SH-SY5Y (cell line): Measurements from ENCODE around the gene EPHA2.

Experiments
- GATA2 ChIP-seq: IDR thresholded peaks from 2 replicates; pipeline ENCODE4 v1.6.1; 2011; ENCODE audit warnings: mild to moderate bottlenecking, low read depth, low read length
- GATA3 ChIP-seq: IDR thresholded peaks from 2 replicates; pipeline ENCODE4 v1.6.1; 2011; ENCODE audit warnings: low read depth, mild to moderate bottlenecking, low read length, moderate library complexity

EPHA2 gene

GRCh38 chr1:16110456-16110855, 45.4 kb downstream of the EPHA2 start:
- TF ChIP-seq GATA2 (no peak), GATA3 (no peak)

DNA sequence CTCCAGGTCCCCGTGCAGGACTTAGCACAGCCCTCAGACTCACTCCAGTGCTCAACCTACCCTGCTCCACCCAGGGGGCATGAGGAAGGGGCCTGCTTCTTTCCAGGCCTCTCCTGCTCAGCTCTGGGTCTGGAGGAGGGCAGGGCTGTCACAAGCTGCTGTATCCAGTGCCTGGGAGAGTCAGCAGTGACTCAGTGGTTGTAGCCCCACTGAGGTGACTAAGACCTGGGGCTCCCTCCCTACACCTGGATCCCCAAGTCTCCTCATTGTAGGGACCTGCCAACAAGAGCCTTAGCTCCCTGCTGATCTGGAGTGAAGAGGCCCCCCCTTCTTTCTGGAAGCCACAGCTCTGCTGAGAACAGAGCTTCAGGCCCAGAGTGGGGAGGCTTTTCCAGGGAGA, 46.3 kb downstream of the EPHA2 start:
- no peak for TF ChIP-seq GATA2
- no peak for TF ChIP-seq GATA3

DNA sequence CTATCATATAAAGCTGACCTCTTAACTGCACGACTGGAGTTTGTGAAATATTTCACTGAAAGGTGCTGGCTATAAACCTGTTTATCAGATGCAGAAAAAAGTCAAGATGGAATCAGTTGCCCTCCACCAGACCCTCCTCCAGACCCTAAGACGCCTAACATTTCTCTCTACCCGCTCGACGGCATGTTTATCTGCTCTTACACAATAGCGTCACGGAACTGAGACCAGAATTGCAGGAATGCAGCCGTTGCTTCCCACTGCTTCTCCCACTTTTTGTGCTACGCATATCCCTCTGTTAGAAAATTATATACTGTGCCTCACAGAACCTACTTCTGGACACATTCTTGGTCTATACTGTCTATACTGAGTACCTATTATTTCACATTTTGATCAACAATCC, 54.2 kb downstream of the EPHA2 start:
- TF ChIP-seq GATA2 (no peak), GATA3 (no peak)

DNA sequence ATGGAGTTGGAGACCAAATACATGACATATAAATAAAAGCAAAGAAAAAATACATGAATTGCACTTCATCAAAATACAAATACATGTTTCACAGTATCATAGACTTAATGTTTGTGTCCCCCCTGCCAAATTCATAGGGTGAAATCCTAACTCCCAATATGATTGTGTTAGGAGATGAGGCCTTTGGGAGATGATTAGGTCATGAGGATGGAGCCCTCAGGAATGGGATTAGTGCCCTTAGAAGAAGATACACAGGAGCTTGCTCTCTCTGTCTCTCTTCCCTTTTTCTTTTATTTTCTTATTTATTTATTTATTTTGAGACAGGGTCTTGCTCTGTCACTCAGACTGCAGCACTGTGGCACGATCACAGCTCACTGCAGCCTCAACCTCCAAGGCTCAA, 56.5 kb downstream of the EPHA2 start:
- TF ChIP-seq GATA2 (no peak), GATA3 (no peak)

- no peak for TF ChIP-seq GATA2
- no peak for TF ChIP-seq GATA3
These were observed 60.4 kb downstream of the EPHA2 start for GRCh38 chr1:16095447-16095846.

- TF ChIP-seq GATA2 (no peak), GATA3 (no peak)
These were observed 61.3 kb downstream of the EPHA2 start for GRCh38 chr1:16094453-16095158.

DNA sequence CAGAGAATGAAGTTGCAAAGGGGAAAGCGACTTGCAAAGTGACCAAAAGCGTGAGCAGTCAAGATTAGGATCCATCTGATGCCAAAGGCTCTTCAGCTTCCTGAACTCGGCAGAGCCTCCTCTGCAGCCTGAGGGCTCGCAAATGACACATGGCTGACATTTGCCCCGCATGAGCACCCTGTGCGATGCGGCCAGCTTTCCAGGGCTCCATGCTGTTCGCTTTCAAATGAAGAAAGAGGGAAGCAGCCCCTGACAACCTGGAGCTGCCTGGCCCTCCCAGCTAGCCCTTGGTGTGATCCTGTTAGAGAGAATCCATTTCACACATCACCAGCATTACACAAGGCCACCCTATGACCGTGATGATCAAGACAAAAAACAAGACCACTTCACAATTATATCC, 62.3 kb downstream of the EPHA2 start:
- TF ChIP-seq GATA3 (no peak), GATA2 (no peak; the same call in 1 of the 2 replicates)

DNA sequence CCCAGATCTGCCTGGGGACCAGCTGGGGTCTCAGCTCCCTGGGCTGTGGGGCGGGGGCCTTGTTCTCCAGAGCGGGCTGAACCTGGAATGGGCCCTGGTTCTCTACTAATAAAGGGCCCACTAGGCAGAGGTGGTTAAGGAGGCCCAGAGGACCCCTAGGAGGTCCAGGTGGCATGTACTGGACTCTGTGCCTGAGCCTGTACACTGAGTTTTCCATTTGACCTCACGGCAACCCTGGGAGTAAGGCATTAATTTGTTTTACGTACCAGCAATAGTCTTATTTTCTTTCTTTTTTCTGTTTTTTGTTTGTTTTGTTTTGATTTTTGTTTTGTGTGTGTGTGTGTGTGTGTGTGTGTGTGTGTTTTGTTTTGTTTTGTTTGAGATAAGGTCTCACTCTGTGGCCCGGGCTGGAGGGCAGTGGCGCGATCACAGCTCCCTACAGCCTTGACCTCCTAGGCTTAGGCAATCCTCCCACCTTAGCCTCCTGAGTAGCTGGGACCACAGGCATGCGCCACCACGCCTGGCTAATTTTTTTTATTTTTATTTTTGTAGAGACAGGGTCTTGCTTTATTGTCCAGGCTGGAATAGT, 62.9 kb downstream of the EPHA2 start:
- TF ChIP-seq GATA3 (no peak), GATA2 (no peak)

DNA sequence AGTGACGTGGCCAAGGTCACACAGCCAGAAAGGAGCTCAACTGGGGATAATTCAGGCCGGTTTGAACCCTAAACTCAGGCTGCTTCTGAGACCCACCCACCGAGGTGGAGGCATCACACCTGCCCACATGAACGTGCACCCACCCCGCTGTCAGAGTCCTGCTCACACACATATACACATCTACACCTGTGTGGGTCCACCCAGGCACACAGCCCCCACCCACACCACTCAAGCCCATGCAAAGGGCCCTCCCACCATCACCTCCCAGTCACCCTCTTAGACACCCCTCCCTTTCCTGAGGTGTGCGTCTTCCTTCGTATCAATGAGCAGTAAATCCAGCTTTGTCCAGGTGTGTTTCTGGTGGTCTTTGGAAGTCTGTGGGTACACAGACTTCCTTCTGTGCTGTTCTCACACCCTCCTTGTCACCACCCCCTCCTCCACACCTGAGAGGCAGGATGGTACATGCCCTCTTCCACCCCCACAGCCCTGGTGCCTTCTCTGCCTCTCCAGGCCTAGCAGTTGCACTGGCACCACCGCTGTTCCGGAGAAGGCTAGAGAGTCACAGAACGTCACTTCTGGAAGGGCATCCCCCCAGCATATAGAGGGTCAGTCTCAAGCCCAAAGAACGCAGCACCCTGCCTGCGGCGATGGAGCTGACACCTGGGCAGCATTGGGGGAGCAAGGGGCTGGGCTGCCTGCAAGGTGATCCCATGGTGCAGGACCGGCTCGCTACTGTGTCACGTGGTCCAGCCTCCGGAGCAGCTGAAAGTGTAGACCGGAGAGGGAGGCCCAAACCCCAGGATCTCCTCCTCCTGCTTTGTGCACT, 63.6 kb downstream of the EPHA2 start:
- TF ChIP-seq GATA3 (no peak), GATA2 (no peak)

- TF ChIP-seq GATA3 (no peak), GATA2 (no peak)
These were observed 64.6 kb downstream of the EPHA2 start for GRCh38 chr1:16091296-16091695.

GRCh38 chr1:16090076-16090826, 65.6 kb downstream of the EPHA2 start:
- TF ChIP-seq GATA3 (no peak), GATA2 (no peak)

DNA sequence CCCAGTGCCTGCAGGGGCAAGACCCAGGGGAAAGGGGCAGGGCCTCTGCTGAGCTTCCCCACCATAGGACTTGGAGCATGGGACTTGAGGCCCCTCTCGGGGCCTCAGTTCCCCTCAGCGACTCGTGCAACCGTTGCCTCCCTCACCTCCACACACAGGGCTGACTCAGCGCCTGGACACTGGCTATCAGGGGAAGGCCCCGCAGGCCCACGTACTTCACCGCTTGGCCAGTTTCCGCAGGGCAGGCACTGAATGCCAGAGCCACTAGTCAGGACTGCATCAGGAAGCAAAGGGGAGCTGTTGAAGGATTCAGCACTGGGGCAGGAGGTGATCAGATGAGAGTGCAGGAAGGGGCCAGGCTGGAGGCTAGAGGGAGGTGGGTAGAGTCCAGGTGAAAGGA, 66.9 kb downstream of the EPHA2 start:
- TF ChIP-seq GATA3 (no peak), GATA2 (no peak)

DNA sequence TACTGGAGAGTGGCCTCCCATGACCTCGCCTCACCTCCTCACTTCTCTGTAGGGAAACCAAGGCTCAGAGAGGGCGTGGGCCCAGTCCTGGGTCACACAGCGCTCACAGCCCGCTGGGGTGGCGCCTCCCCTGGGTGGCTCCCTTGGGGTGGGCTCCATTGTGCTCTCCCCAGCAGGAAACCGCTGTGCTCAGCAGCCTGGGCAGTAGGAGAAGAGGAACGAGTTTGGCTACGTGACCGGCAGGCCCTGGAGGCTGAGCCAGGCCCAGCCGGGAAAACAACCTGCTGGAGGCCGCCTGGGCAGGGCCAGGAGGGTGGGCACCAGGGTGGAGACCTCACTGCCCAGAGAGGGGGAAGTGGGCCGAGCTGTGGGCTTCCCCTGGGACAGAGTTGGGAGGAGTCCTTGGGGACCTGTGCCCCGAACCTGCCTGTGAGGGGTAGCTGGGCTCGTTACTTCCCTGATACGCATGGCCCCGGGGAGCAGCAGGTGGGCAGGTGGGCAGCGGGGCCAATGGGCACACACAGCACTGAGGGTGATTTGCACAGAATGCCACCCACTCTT, 67.4 kb downstream of the EPHA2 start:
- TF ChIP-seq GATA3 (no peak), GATA2 (no peak)

- TF ChIP-seq GATA2 (no peak), GATA3 (no peak)
These were observed 68.1 kb downstream of the EPHA2 start for GRCh38 chr1:16087733-16088132.

- TF ChIP-seq GATA3: no peak
- no peak for TF ChIP-seq GATA2
These were observed 70.3 kb downstream of the EPHA2 start for GRCh38 chr1:16085522-16085921.
